Stimulated activated CD8-positive, alpha-beta memory T cell treated with anti-CD3 and anti-CD28 coated beads, Interleukin-15, amount 100 ng/mL, for 4 hours (primary cell): ENCODE results near the gene CIAO2A.

Experiments used
- DNase-seq, 2 donors: peaks; one replicate each; pipeline ENCODE4 v3.0.0-alpha.2; 2020; ENCODE audit warnings: low read depth in 2 of 2

CIAO2A gene

DNA sequence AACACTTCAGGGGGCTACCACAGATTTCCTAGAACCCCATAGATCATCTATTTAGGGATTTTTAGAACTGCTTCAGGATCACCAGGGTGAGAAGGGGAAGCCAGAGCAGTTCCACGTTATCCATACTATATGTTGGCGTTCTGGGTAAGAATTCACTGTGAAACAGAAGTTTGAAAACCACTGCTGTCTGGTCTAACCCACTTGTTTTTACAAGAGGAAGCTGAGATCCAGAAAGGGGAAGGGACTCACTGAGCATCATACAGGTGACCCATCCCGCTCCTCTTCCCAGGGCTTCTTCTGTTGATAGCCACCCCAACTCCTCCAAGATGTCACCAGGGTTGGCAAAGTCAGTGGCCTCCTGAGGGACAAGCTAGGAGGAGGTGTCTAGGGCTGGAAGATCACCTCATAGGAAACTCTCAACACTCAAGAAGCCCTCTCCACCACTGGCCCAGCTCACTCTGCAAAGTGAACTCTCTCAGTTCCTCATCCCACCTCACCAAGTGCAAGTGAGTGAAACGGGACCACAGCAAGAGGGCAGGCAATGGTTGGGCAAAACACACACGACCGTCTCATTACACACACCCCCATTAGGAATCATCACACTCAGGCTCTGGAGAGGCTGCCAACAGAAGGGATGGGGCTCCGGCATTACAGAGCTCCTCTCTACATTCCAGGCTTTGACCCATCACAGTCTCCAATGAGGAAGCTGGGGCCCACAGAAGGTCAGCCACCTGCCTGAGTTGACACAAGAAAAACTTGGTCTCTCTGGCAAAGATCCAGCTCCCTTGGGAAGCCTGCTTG lies 49.1 kb downstream of the CIAO2A start:
- no peak for DNase-seq

DNA sequence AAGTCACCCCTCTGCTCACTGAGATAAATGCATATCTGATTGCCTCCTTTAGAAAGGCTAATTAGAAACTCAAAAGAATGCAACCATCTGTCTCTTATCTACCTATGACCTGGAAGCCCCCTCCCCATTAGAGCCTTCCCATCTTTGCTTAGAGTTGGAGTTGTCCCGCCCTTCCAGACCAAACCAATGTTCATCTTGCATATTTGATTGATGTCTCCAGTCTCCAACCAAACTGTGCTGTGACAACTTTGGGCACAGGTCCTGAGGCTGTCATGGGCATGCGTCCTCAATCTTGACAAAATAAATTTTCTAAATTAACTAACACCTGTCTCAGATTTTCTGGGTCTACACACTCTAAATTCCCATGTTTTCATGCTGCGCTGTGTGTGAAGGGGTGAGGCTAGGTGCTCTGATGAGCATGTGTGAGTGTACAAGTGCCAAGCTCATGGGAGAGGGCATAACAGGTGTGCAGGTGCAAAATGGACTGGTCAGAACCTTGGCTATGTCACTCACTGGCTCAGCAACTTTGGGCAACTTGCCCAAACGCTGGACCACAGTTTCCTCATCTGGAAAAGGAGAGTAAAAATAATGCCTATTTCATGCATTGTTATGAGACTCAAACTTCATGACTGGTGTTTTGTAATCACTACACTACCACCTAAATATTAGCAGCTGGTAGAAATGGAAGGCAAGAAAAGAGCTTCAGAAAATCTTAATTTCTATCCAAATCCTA lies 54.6 kb downstream of the CIAO2A start:
- no peak for DNase-seq

DNA sequence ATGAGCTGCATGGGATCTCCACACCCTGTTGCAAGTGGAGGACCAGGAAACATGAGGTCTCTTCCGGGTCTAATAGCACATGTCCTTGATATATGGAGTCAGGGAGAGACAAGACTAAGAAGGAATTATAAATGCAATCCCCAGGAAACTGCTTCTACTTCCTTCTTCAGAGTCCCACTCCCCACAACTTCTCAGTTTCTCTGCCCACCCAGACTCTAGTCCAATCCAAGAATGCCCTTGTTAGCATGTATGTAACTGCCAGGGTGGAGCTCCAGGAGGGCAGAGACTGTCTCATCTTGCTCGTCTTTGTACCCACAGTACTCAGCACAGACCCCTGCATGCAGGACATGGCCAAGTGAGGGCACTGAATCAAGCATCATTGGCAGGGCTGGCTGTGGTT lies 55.7 kb downstream of the CIAO2A start:
- no peak for DNase-seq

DNA sequence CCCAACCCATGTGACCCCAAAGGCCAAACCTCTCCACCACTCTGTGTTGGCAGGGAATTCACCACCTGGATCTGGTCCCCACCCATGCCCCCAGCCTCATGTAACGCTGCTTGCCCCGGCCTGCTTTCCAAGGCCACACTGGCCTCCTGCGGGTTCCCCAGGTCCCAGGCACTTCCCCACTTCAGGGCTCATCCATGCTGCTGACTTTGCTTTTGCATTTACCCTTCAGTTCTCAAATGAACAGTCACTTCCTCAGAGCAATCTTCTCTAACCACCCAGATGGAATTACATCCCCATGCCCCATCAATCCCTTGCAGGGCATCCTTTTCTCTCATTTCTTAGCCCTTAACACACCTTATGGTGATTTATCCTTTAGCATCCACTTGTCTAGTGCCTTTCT lies 56.5 kb downstream of the CIAO2A start:
- DNase-seq, result no peak

DNA sequence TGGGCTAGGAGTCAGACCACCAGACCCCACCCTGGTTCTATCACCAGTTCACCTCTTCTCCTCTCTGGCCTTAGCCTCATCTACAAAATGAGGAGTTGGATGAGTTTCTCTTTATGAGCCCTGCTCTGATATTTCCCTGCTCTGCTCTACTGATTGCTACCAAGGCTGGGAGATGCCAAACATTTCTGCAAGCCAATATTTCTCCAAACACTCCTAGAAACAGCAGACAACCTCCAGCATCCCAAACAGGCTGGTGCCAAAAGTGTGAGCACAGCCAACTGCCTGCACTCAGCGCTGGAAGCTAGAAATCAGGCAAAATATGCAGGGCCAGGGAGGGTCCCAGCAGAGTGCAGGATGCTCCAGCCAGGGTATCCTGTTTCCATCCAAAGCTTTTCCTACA lies 58.1 kb downstream of the CIAO2A start:
- DNase-seq, result no peak

DNA sequence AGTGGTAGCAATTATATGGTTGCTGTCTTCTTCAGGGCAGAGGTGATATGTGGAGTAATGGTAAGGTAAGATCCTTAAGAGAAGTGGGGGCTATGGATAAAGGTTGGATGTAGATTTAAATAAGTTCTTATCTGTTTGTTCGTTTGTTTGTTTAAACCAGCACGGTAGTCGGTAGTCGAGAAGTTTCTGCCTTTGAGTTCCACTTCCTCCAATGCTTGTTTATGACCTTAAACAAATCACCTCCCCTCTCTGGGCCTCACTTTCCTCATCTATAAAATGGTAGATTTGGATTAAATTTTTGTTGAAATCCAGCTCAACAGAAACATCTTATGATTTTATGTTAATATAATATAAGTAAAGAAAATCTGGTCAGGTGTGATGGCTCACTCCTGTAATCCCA lies 59.1 kb downstream of the CIAO2A start:
- no peak for DNase-seq

DNA sequence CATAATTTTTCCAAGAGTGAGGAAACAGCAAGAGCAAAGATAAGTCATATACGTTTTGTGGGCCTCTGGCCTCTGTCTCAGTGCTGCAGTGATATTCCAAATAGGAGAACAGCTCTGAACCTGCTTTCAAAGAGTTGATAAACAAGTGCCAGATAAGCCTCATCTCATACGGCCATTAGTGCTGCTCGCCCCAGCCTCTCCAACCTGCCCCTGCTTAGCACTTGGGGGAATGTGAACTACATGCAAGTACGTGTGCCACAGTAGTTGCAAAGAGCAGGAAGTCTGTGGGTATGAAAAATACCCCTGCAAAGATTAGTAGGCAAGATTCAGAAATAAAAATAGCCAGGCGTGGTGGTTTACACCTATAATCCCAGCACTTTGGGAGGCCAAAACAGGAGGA lies 61.3 kb downstream of the CIAO2A start:
- DNase-seq, result no peak

DNA sequence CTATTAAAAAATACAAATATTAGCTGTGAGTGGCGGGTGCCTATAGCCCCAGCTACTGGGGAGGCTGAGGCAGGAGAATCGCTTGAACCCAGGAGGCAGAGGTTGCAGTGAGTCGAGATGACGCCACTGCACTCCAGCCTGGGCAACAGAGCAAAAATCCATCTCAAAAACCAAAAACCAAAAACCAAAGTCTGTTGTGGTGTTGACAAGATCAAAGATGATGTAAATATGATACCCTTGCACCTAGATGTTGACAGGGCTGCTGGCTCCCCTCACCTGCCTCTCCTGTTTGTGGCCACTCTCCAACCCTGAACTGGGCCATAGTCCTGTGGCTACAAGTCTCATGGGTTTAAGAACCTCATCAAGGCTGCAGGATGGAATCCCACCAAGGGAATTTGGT lies 63.5 kb downstream of the CIAO2A start:
- DNase-seq, result no peak

DNA sequence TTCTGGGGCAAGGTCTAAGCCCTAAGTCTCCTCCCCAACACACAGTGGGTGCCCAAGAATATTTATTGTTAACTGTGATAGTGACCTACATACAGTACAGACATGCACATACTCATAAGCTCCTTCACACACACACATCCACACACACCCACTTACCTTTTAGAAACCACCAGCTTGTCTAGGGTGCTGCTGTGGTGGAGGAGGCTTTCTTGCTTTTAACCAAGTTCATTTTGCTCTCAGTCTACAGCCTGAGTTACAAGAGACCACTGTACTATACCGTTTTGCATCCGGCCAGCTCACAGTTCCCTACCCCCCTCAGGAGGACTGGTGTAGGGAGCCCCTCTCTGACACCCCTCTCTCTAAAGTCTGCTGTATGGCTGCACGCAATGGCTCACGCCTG lies 64.0 kb downstream of the CIAO2A start:
- no peak for DNase-seq

DNA sequence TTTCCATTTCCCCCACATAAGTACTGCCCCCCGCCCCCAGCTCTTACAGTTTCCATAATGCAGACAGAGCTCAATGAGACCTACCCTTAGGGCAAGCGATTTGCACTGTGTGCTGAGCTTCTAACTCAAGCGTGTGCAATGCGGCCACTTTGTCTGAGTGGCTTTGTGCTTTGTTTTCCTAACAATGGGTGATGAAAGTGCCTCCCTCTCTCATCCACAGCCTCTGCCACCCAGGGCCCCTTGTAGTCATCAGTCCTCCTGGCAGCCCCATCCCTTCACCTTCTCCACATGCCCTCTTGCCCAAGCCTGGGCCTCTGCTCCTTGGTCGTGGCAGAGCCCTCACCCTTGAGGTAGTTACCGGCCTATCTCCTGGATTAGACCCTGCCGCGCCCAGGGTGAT lies 64.5 kb downstream of the CIAO2A start:
- DNase-seq, result no peak

DNA sequence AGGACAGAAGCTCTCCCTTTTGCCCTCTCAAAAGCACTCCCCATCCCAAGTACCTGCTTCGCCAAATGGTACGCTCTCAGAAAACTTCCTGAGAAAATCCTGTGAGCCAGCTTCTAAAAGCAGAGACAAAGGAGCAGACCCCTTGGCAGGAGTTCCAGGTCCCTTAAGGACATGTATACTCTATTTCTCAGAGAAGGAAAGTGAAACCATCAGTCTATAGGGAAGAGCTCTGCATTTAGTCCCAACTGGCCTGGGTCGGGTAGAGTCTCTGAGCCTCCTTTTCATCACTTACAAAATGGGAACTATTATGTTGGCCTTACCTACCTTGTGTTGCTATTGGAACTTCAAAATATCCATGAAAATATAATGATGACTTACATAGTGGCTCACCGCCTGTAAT lies 67.0 kb downstream of the CIAO2A start:
- no peak for DNase-seq

DNA sequence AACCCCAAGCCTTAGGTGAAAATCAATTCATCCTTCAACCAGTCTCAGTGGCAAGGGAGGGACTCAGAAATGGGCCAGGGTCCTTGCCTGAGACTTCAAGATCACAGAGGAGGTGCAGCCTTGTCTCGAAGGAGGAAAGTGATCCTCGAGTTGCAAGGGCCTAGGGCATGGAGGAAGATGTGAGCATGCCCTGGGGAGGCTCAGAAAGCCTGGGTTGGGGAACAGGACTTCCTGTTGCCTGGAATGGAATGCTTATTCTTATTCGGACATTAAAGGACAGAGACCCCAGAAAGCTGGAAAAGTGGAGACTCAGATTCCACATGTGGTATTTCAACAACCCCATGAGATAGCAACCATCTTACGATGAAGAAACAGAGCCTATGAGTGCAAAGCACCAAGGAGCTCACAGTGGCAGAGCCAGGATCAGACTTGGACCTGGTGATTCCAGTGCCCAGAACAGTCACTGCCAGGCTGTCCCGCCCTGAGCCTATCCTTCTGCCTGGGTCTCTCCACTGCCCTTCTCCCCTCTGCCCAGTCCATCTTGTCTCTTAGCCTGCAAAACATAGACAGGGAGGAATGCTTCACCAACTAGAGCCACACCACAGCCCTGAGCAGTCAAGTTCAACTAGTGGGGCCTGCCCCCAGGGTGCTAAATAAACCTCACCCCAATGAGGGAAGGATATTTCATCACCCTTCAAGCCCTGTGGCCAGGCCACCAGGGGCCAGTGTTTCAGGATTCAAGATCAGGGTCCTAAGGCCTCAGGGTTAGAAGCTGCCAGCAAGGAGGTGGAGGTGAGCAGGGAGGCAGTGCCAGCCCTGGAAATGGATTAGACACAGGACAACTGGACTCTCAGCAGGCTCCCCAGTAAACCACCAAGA lies 69.2 kb downstream of the CIAO2A start:
- DNase-seq, result no peak

DNA sequence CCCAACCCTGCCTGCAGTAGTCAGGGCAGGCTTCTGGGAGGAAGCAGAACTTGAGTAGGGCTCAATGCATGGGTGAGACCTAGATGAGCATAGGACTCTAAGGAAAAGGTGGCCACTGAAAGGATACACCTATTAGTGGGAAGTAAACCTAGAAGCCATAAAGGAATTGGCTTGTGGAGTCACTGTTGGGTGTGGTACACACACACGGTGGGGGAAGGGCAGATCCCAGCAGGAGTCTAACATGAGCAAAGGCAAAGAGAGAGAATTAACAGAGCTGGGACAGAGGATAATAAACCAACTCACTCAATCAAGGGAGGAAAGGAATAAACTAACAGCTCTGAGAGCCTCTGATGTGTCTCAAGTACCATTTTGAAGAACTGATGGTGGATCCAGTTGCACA lies 70.4 kb downstream of the CIAO2A start:
- no peak for DNase-seq

DNA sequence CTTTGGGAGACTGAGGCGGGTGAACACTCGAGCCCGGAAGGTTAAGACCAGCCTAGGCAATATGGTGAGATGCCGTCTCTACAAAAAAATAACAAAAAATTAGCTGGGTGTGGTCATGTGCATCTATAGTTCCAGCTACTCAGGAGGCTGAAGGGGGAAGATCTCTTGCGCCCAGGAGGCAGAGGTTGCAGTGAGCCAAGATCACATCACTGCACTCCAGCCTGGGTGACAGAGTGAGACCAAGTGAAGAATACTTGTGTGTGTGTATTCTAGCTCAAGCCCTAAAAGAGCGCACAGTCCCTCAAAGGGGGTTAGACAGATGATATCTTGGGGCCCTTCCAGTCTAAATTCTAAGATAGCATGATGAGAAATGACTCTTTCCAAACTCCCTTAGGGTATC lies 71.1 kb downstream of the CIAO2A start:
- DNase-seq, result no peak
